GM23338 (cell line): ENCODE data around the gene PIWIL4. TPM values are rescaled to one million over a fixed set of nuclear protein-coding genes. Genes with fewer than 3 reads are reported as not detected.

Experiments
- ATAC-seq: fragments of 200-7000 bp; cut with Tn5 transposase; 3 replicates; pipeline ENCODE4 v1.9.1; 2020
- DNase-seq: peaks from one replicate; pipeline ENCODE4 v3.0.0-alpha.2; 2015; ENCODE audit warnings: low spot score
- H2AFZ ChIP-seq: fragments of 200-600 bp; sonication (generic); 2 replicates; pipeline ENCODE4 v1.8.0; 2016; ENCODE audit warnings: antibody characterized with exemption, mild to moderate bottlenecking, moderate library complexity
- H3F3A ChIP-seq: fragments of 200-600 bp; sonication (generic); replicated peaks from 2 replicates; pipeline ENCODE4 v1.8.0; 2017; ENCODE audit warnings: antibody characterized with exemption, mixed run types, low read depth
- H3K27ac ChIP-seq: fragments of 200-600 bp; sonication (generic); 2 replicates; pipeline ENCODE4 v1.6.1; 2016; ENCODE audit warnings: low read depth
- H3K27me3 ChIP-seq: fragments of 200-600 bp; sonication (generic); 2 replicates; pipeline ENCODE4 v1.8.0; 2016; ENCODE audit warnings: mild to moderate bottlenecking, mixed run types, moderate library complexity; ENCODE audit not compliant: insufficient read depth
- H3K36me3 ChIP-seq: fragments of 200-600 bp; sonication (generic); 2 replicates; pipeline ENCODE4 v1.8.0; 2016; ENCODE audit warnings: mild to moderate bottlenecking; ENCODE audit not compliant: insufficient read depth
- H3K4me1 ChIP-seq: fragments of 200-600 bp; sonication (generic); 2 replicates; pipeline ENCODE4 v1.8.0; 2016; ENCODE audit warnings: mild to moderate bottlenecking, moderate library complexity; ENCODE audit not compliant: insufficient read depth
- H3K4me2 ChIP-seq: fragments of 200-600 bp; sonication (generic); 2 replicates; pipeline ENCODE4 v1.7.1; 2017; ENCODE audit warnings: mixed run types
- H3K4me3 ChIP-seq: fragments of 200-600 bp; sonication (generic); 2 replicates; pipeline ENCODE4 v1.6.1; 2016; ENCODE audit warnings: mixed run types
- H3K79me2 ChIP-seq: fragments of 200-600 bp; sonication (generic); replicated peaks from 2 replicates; pipeline ENCODE4 v1.8.0; 2017; ENCODE audit warnings: mild to moderate bottlenecking; ENCODE audit not compliant: insufficient read depth
- H3K9me2 ChIP-seq: fragments of 200-600 bp; sonication (generic); 2 replicates; pipeline ENCODE4 v1.8.0; 2017; ENCODE audit not compliant: insufficient read depth
- H4K20me1 ChIP-seq: fragments of 200-600 bp; sonication (generic); replicated peaks from 2 replicates; pipeline ENCODE4 v1.8.0; 2017; ENCODE audit warnings: mild to moderate bottlenecking; ENCODE audit not compliant: insufficient read depth
- H3K27ac Mint-ChIP-seq: 2 replicates; pipeline ENCODE4 v1.8.0; 2020; ENCODE audit warnings: inconsistent platforms, mild to moderate bottlenecking, moderate library complexity, mixed read lengths
- H3K27me3 Mint-ChIP-seq: 3 replicates; pipeline ENCODE4 v1.8.0; 2022; ENCODE audit warnings: low read depth, mild to moderate bottlenecking, moderate library complexity, mixed read lengths, inconsistent platforms; ENCODE audit not compliant: insufficient read depth, poor library complexity
- H3K36me3 Mint-ChIP-seq: 3 replicates; pipeline ENCODE4 v1.8.0; 2021; ENCODE audit warnings: low read depth, mild to moderate bottlenecking, inconsistent platforms, moderate library complexity, mixed read lengths
- H3K4me1 Mint-ChIP-seq: 3 replicates; pipeline ENCODE4 v1.8.0; 2020; ENCODE audit warnings: mild to moderate bottlenecking, inconsistent platforms, mixed read lengths
- H3K4me3 Mint-ChIP-seq: 3 replicates; pipeline ENCODE4 v1.8.0; 2021; ENCODE audit warnings: moderate library complexity, mild to moderate bottlenecking, inconsistent platforms, mixed read lengths
- H3K9me3 Mint-ChIP-seq: 3 replicates; pipeline ENCODE4 v1.8.0; 2020; ENCODE audit warnings: moderate library complexity, mild to moderate bottlenecking, inconsistent platforms, mixed read lengths
- CREB1 ChIP-seq: fragments of 250-450 bp; sonication (Bioruptor Pico); IDR thresholded peaks from 2 replicates; pipeline ENCODE4 v1.5.0; 2020; ENCODE audit warnings: low read depth, mild to moderate bottlenecking, moderate library complexity
- EZH2 ChIP-seq: fragments of 200-600 bp; sonication (generic); IDR thresholded peaks from one replicate; pipeline ENCODE4 v1.8.0; 2017; ENCODE audit warnings: antibody characterized with exemption, mild to moderate bottlenecking, low read depth; ENCODE audit not compliant: unreplicated experiment
- EZH2phosphoT487 ChIP-seq: fragments of 200-600 bp; sonication (generic); IDR thresholded peaks from one replicate; pipeline ENCODE4 v1.8.1; 2018; ENCODE audit warnings: antibody characterized with exemption; ENCODE audit not compliant: unreplicated experiment
- JUNB ChIP-seq: IDR thresholded peaks from one replicate; pipeline ENCODE4 v1.6.1; 2016; ENCODE audit warnings: antibody characterized with exemption; ENCODE audit not compliant: unreplicated experiment
- NANOG ChIP-seq: IDR thresholded peaks from 2 replicates; pipeline ENCODE4 v1.6.1; 2016; ENCODE audit warnings: antibody characterized with exemption, borderline replicate concordance
- POLR2AphosphoS5 ChIP-seq: IDR thresholded peaks from 2 replicates; pipeline ENCODE4 v1.6.1; 2016; ENCODE audit warnings: antibody characterized with exemption, low read depth
- REST ChIP-seq: IDR thresholded peaks from one replicate; pipeline ENCODE4 v1.6.1; 2018; ENCODE audit warnings: antibody characterized with exemption; ENCODE audit not compliant: unreplicated experiment
- ZNF114 ChIP-seq: fragments of 250-450 bp; sonication (Bioruptor Pico); IDR thresholded peaks from 2 replicates; pipeline ENCODE4 v1.5.0; 2020; ENCODE audit warnings: mild to moderate bottlenecking, moderate library complexity
- polyA plus RNA-seq: library from polyadenylated mRNA; unstranded; fragments of >200 nt; fragmentation: Nextera tagmentation; extraction: Ambion mirVana; gene quantifications from 2 replicates; pipeline ENCODE4 v1.2.1, GENCODE V29; 2016
- total RNA-seq: library from RNA; depleted of rRNA; stranded (reverse); fragments of >200 nt; shearing (Covaris generic); gene quantifications from 2 replicates; pipeline ENCODE4 v1.2.3, GENCODE V29; 2014
- TF ChIP-seq, protein P1 (sequence below): IDR thresholded peaks from 2 replicates; pipeline ENCODE4 v1.6.1; 2016; ENCODE audit warnings: antibody characterized with exemption
- TF ChIP-seq, protein P2 (sequence below): fragments of 250-450 bp; sonication (Bioruptor Pico); IDR thresholded peaks from 2 replicates; pipeline ENCODE4 v1.5.0; 2020; ENCODE audit warnings: mild to moderate bottlenecking, moderate library complexity

The PIWIL4 gene
- total and polyA plus RNA-seq, 2 experiments from 2014 or later, result 0.23 to 0.66 TPM

GRCh38 chr11:94658888-94659287, 91.7 kb downstream of the PIWIL4 start:
- Mint-ChIP-seq H3K9me3 (peaks cover 8% of the 10 kb centered on the region), H3K36me3 (peaks cover 96% of the 10 kb centered on the region), H3K27ac (peak overlapping the region; percentile 38), H3K4me3 (no peak overlapping the region), H3K27me3 (peaks cover 7% of the 10 kb centered on the region), H3K4me1 (peaks cover 72% of the 10 kb centered on the region)
- H3K79me2 ChIP-seq, result peaks cover 64% of the 10 kb centered on the region
- peaks cover 52% of the 10 kb centered on the region for H3K4me1 ChIP-seq
- DNase-seq (no peak), ATAC-seq (no peak)
- H3F3A ChIP-seq, result peaks cover 10% of the 10 kb centered on the region; the same call in 1 of the 2 replicates
- H2AFZ ChIP-seq, result no peak overlapping the region
- H3K9me2 ChIP-seq, result no peaks in the 10 kb centered on the region
- TF ChIP-seq POLR2AphosphoS5 (0 out of 2 replicates have a peak, but pooled peaks have one; percentile 1), EZH2 (no peak)
- H3K4me2 ChIP-seq, result no peak overlapping the region
- H3K36me3 ChIP-seq, result peaks cover 41% of the 10 kb centered on the region
- H3K4me3 ChIP-seq, result no peak overlapping the region
- peak overlapping the region; percentile 87 for H3K27ac ChIP-seq
- no peaks in the 10 kb centered on the region for H4K20me1 ChIP-seq
- H3K27me3 ChIP-seq, result no peaks in the 10 kb centered on the region

DNA sequence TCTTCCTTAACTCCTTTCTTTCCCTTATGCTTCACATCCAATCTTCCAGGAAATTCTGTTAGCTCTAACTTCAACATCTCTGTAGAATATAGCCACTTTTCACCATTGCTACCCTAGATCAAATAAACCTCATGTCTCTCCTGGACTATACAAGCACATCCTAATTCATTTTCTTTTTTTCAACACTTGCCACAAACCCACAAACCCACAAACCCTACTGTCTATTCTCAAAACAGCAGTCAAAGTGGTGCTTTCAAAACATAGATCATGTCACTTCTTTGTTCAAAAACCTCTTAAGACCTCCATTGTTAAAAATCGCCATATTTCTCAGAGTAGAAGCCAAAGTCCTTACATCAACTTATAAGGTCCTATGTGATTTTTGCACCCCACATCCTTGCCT, 94.3 kb downstream of the PIWIL4 start:
- H3K4me1 ChIP-seq, result peaks cover 34% of the 10 kb centered on the region
- DNase-seq (no peak), ATAC-seq (no peak)
- H3K36me3 Mint-ChIP-seq, result peaks cover 97% of the 10 kb centered on the region
- H3K9me3 Mint-ChIP-seq, result peaks cover 8% of the 10 kb centered on the region
- H3K4me1 Mint-ChIP-seq, result peaks cover 68% of the 10 kb centered on the region
- H3K79me2 ChIP-seq, result peaks cover 54% of the 10 kb centered on the region
- no peaks in the 10 kb centered on the region for H3K27me3 ChIP-seq
- H3K27me3 Mint-ChIP-seq, result peaks cover 4% of the 10 kb centered on the region
- peaks cover 10% of the 10 kb centered on the region; the same call in 1 of the 2 replicates for H3F3A ChIP-seq
- H3K4me3 Mint-ChIP-seq, result no peak overlapping the region
- H3K9me2 ChIP-seq, result no peaks in the 10 kb centered on the region
- no peak overlapping the region for H2AFZ ChIP-seq
- H3K27ac ChIP-seq, result peak overlapping the region; percentile 73
- peaks cover 34% of the 10 kb centered on the region for H3K36me3 ChIP-seq
- peak overlapping the region; percentile 7; the same call in 1 of the 2 replicates for H3K27ac Mint-ChIP-seq
- H3K4me2 ChIP-seq, result peak overlapping the region; percentile 67
- peak overlapping the region; percentile 0; the same call in 1 of the 2 replicates for H3K4me3 ChIP-seq
- no peaks in the 10 kb centered on the region for H4K20me1 ChIP-seq
- TF ChIP-seq, protein P1, sequence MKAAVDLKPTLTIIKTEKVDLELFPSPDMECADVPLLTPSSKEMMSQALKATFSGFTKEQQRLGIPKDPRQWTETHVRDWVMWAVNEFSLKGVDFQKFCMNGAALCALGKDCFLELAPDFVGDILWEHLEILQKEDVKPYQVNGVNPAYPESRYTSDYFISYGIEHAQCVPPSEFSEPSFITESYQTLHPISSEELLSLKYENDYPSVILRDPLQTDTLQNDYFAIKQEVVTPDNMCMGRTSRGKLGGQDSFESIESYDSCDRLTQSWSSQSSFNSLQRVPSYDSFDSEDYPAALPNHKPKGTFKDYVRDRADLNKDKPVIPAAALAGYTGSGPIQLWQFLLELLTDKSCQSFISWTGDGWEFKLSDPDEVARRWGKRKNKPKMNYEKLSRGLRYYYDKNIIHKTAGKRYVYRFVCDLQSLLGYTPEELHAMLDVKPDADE, result no peak
- TF ChIP-seq POLR2AphosphoS5 (no peak), EZH2 (no peak), REST (no peak), NANOG (no peak), EZH2phosphoT487 (no peak), JUNB (no peak), CREB1 (CRISPR knock-in tag) (no peak), ZNF114 (CRISPR knock-in tag) (no peak)
- TF ChIP-seq, protein P2, sequence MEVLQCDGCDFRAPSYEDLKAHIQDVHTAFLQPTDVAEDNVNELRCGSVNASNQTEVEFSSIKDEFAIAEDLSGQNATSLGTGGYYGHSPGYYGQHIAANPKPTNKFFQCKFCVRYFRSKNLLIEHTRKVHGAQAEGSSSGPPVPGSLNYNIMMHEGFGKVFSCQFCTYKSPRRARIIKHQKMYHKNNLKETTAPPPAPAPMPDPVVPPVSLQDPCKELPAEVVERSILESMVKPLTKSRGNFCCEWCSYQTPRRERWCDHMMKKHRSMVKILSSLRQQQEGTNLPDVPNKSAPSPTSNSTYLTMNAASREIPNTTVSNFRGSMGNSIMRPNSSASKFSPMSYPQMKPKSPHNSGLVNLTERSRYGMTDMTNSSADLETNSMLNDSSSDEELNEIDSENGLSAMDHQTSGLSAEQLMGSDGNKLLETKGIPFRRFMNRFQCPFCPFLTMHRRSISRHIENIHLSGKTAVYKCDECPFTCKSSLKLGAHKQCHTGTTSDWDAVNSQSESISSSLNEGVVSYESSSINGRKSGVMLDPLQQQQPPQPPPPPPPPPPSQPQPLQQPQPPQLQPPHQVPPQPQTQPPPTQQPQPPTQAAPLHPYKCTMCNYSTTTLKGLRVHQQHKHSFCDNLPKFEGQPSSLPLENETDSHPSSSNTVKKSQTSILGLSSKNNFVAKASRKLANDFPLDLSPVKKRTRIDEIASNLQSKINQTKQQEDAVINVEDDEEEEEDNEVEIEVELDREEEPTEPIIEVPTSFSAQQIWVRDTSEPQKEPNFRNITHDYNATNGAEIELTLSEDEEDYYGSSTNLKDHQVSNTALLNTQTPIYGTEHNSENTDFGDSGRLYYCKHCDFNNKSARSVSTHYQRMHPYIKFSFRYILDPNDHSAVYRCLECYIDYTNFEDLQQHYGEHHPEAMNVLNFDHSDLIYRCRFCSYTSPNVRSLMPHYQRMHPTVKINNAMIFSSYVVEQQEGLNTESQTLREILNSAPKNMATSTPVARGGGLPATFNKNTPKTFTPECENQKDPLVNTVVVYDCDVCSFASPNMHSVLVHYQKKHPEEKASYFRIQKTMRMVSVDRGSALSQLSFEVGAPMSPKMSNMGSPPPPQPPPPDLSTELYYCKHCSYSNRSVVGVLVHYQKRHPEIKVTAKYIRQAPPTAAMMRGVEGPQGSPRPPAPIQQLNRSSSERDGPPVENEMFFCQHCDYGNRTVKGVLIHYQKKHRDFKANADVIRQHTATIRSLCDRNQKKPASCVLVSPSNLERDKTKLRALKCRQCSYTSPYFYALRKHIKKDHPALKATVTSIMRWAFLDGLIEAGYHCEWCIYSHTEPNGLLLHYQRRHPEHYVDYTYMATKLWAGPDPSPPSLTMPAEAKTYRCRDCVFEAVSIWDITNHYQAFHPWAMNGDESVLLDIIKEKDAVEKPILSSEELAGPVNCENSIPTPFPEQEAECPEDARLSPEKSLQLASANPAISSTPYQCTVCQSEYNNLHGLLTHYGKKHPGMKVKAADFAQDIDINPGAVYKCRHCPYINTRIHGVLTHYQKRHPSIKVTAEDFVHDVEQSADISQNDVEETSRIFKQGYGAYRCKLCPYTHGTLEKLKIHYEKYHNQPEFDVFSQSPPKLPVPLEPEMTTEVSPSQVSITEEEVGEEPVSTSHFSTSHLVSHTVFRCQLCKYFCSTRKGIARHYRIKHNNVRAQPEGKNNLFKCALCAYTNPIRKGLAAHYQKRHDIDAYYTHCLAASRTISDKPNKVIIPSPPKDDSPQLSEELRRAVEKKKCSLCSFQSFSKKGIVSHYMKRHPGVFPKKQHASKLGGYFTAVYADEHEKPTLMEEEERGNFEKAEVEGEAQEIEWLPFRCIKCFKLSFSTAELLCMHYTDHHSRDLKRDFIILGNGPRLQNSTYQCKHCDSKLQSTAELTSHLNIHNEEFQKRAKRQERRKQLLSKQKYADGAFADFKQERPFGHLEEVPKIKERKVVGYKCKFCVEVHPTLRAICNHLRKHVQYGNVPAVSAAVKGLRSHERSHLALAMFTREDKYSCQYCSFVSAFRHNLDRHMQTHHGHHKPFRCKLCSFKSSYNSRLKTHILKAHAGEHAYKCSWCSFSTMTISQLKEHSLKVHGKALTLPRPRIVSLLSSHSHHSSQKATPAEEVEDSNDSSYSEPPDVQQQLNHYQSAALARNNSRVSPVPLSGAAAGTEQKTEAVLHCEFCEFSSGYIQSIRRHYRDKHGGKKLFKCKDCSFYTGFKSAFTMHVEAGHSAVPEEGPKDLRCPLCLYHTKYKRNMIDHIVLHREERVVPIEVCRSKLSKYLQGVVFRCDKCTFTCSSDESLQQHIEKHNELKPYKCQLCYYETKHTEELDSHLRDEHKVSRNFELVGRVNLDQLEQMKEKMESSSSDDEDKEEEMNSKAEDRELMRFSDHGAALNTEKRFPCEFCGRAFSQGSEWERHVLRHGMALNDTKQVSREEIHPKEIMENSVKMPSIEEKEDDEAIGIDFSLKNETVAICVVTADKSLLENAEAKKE (CRISPR knock-in tag), result no peak
